Left ventricle myocardium inferior (tissue), 1 donor: ENCODE results near the gene TM7SF3. TPM values are rescaled to one million over a fixed set of nuclear protein-coding genes. Genes with fewer than 3 reads are reported as not detected.
"Not testable (repeated sequence)": the region's sequence is repeated elsewhere in the genome, so short reads cannot be mapped to it uniquely, and the experiment has no call there.

Experiments used
- DNase-seq: peaks from one replicate; pipeline ENCODE4 v3.0.0-alpha.2; 2020
- H3K27ac ChIP-seq: fragments of 200-600 bp; replicated peaks from 2 replicates; pipeline ENCODE4 v1.8.0; 2021
- H3K27me3 ChIP-seq: fragments of 200-600 bp; 2 replicates; pipeline ENCODE4 v1.8.0; 2021; ENCODE audit warnings: low read depth
- H3K36me3 ChIP-seq: fragments of 200-600 bp; 2 replicates; pipeline ENCODE4 v1.8.0; 2021
- H3K4me1 ChIP-seq: fragments of 200-600 bp; 2 replicates; pipeline ENCODE4 v1.8.0; 2021
- H3K4me3 ChIP-seq: fragments of 200-600 bp; 2 replicates; pipeline ENCODE4 v1.8.0; 2021; ENCODE audit warnings: mild to moderate bottlenecking, moderate library complexity
- H3K9me3 ChIP-seq: fragments of 200-600 bp; replicated peaks from 2 replicates; pipeline ENCODE4 v1.8.0; 2021
- CTCF ChIP-seq: fragments of 200-600 bp; IDR thresholded peaks from 2 replicates; pipeline ENCODE4 v1.8.0; 2021; ENCODE audit warnings: antibody characterized with exemption, mild to moderate bottlenecking, borderline replicate concordance
- intact Hi-C: fragments of 100-400 bp; cut with micrococcal nuclease; formaldehyde crosslinking; loops from one replicate; pipeline ENCODE4 v1.11.0; 2022
- total RNA-seq: library from RNA; stranded (reverse); fragmentation: NEBNext Ultra II Directional; extraction: Animal tissue kit (Norgen Biotek cat#: 25700); gene quantifications from one replicate; pipeline ENCODE4 v1.2.1, GENCODE V29; 2021
- donor health status: DM: no; HTN: yes; CAD: no; lungs with severe emphysema.

Gene TM7SF3
- total RNA-seq, 1 donor from 2014 or later: 23.2 TPM

GRCh38 chr12:27055966-27056365, 41.8 kb upstream of the TM7SF3 start:
- TF ChIP-seq CTCF: no peak
- Histone ChIP-seq H3K4me3 (no peak overlapping the region), H3K9me3 (no peaks in the 10 kb centered on the region), H3K27me3 (no peaks in the 10 kb centered on the region), H3K36me3 (no peaks in the 10 kb centered on the region), H3K4me1 (no peaks in the 10 kb centered on the region), H3K27ac (no peak overlapping the region)
- DNase-seq: no peak
- intact Hi-C loops: no loop called here

- Histone ChIP-seq H3K27me3 (no peaks in the 10 kb centered on the region), H3K4me3 (no peak overlapping the region), H3K27ac (no peak overlapping the region), H3K36me3 (no peaks in the 10 kb centered on the region), H3K9me3 (no peaks in the 10 kb centered on the region), H3K4me1 (no peaks in the 10 kb centered on the region)
- intact Hi-C loops: no loop called here
- DNase-seq: no peak
- TF ChIP-seq CTCF: no peak
Measured at GRCh38 chr12:27052742-27053141, 38.6 kb upstream of the TM7SF3 start.

- Histone ChIP-seq H3K36me3 (no peaks in the 10 kb centered on the region), H3K27me3 (no peaks in the 10 kb centered on the region), H3K4me1 (no peaks in the 10 kb centered on the region), H3K9me3 (no peaks in the 10 kb centered on the region), H3K4me3 (no peak overlapping the region), H3K27ac (no peak overlapping the region)
- intact Hi-C loops: no loop called here
- TF ChIP-seq CTCF: no peak
- no peak for DNase-seq
Measured at GRCh38 chr12:27052176-27052575, 38.0 kb upstream of the TM7SF3 start.

GRCh38 chr12:27048822-27049752, 34.9 kb upstream of the TM7SF3 start:
- no peaks in the 10 kb centered on the region for H3K27me3 ChIP-seq
- no peaks in the 10 kb centered on the region for H3K4me1 ChIP-seq
- H3K4me3 ChIP-seq: no peak overlapping the region
- DNase-seq: no peak
- no peak for TF ChIP-seq CTCF
- no peaks in the 10 kb centered on the region for H3K36me3 ChIP-seq
- peaks cover 2% of the 10 kb centered on the region for H3K9me3 ChIP-seq
- H3K27ac ChIP-seq: no peak overlapping the region
- intact Hi-C loops: no loop called here

GRCh38 chr12:27042018-27042417, 27.8 kb upstream of the TM7SF3 start:
- DNase-seq, H3K27ac ChIP-seq, H3K36me3 ChIP-seq, H3K4me1 ChIP-seq, intact Hi-C loops, H3K4me3 ChIP-seq, H3K27me3 ChIP-seq: not testable (repeated sequence)
- peaks cover 31% of the 10 kb centered on the region for H3K9me3 ChIP-seq

GRCh38 chr12:27040637-27041036, 26.5 kb upstream of the TM7SF3 start:
- H3K27ac ChIP-seq, H3K36me3 ChIP-seq, H3K4me1 ChIP-seq, H3K4me3 ChIP-seq, intact Hi-C loops, DNase-seq, H3K27me3 ChIP-seq: not testable (repeated sequence)
- H3K9me3 ChIP-seq: peaks cover 31% of the 10 kb centered on the region
